PC-3 (cell line): ENCODE data around the gene KRT79. TPM values are rescaled to one million over a fixed set of nuclear protein-coding genes. Genes with fewer than 3 reads are reported as not detected.

Experiments
- ATAC-seq: fragments of 200-7000 bp; cut with Tn5 transposase; 2 replicates; pipeline ENCODE4 v1.9.1; 2020; ENCODE audit warnings: mild to moderate bottlenecking, moderate library complexity
- BruUV-seq: library from RNA; stranded (reverse); fragments of 400-500 nt; replicated peaks from 2 replicates; lab custom pipeline; 2021; lab: Mats Ljungman, UMichigan
- CTCF ChIA-PET: fragments of 300-600 bp; sonication (Branson Sonifier 250); formaldehyde crosslinking; loops from one replicate; lab custom pipeline; 2022; ENCODE audit warnings: antibody characterized with exemption; lab: Charles Lee
- POLR2A ChIA-PET: fragments of 300-600 bp; sonication (Branson Sonifier 250); formaldehyde crosslinking; loops from one replicate; lab custom pipeline; 2022; ENCODE audit warnings: antibody characterized with exemption; ENCODE audit not compliant: unreplicated experiment; lab: Charles Lee
- DNase-seq: peaks from one replicate; pipeline ENCODE4 v3.0.0-alpha.2; 2015
- H2AFZ ChIP-seq: fragments of 300-600 bp; sonication (generic); 2 replicates; pipeline ENCODE4 v1.6.0; 2016; ENCODE audit warnings: antibody characterized with exemption, low read length
- H3F3A ChIP-seq: fragments of 300-600 bp; sonication (generic); one replicate; pipeline ENCODE4 v1.6.0; 2017; ENCODE audit warnings: antibody characterized with exemption, low read length, control low read depth, mild to moderate bottlenecking; ENCODE audit not compliant: unreplicated experiment
- H3K27ac ChIP-seq: fragments of 300-600 bp; sonication (generic); 2 replicates; pipeline ENCODE4 v1.5.1; 2016; ENCODE audit warnings: mild to moderate bottlenecking, low read length
- H3K27me3 ChIP-seq: fragments of 300-600 bp; sonication (generic); 2 replicates; pipeline ENCODE4 v1.6.1; 2016; ENCODE audit warnings: low read length, mixed read lengths
- H3K36me3 ChIP-seq: fragments of 300-600 bp; sonication (generic); 2 replicates; pipeline ENCODE4 v1.6.1; 2016; ENCODE audit warnings: low read depth, mixed run types, low read length, mixed read lengths
- H3K4me1 ChIP-seq: fragments of 300-600 bp; sonication (generic); 2 replicates; pipeline ENCODE4 v1.5.1; 2016; ENCODE audit warnings: low read length; ENCODE audit not compliant: insufficient read depth
- H3K4me2 ChIP-seq: fragments of 300-600 bp; sonication (generic); 2 replicates; pipeline ENCODE4 v1.6.0; 2016; ENCODE audit warnings: low read length
- H3K4me3 ChIP-seq: fragments of 300-600 bp; sonication (generic); 2 replicates; pipeline ENCODE4 v1.5.1; 2016; ENCODE audit warnings: mild to moderate bottlenecking, low read length, mixed read lengths
- H3K79me2 ChIP-seq: fragments of 300-600 bp; sonication (generic); 2 replicates; pipeline ENCODE4 v1.6.1; 2017; ENCODE audit warnings: low read length, mixed read lengths
- H3K9ac ChIP-seq: fragments of 300-600 bp; sonication (generic); 2 replicates; pipeline ENCODE4 v1.6.0; 2016; ENCODE audit warnings: mild to moderate bottlenecking, low read length
- H3K9me2 ChIP-seq: fragments of 300-600 bp; sonication (generic); replicated peaks from 2 replicates; pipeline ENCODE4 v1.6.1; 2016; ENCODE audit warnings: mixed run types, low read length, mixed read lengths
- H3K9me3 ChIP-seq: fragments of 300-600 bp; sonication (generic); 2 replicates; pipeline ENCODE4 v1.6.1; 2016; ENCODE audit warnings: low read length, mixed read lengths
- H4K20me1 ChIP-seq: fragments of 300-600 bp; sonication (generic); 2 replicates; pipeline ENCODE4 v1.6.1; 2016; ENCODE audit warnings: low read length, mixed read lengths
- EZH2 ChIP-seq: fragments of 300-600 bp; sonication (generic); IDR thresholded peaks from one replicate; pipeline ENCODE4 v1.6.1; 2017; ENCODE audit warnings: antibody characterized with exemption, mild to moderate bottlenecking, low read length; ENCODE audit not compliant: unreplicated experiment
- EZH2phosphoT487 ChIP-seq: fragments of 300-600 bp; sonication (generic); IDR thresholded peaks from 2 replicates; pipeline ENCODE4 v1.6.1; 2018; ENCODE audit warnings: mild to moderate bottlenecking, antibody characterized with exemption, low read length, borderline replicate concordance
- intact Hi-C: fragments of 100-400 bp; cut with micrococcal nuclease; formaldehyde crosslinking; loops from 2 replicates; pipeline ENCODE4 v1.9.0; 2023
- total RNA-seq: library from RNA; depleted of rRNA; stranded (reverse); fragments of >200 nt; gene quantifications from 2 replicates; pipeline ENCODE4 v1.2.3, GENCODE V29; 2014
- TF ChIP-seq, protein P1 (sequence below): fragments of 300-600 bp; sonication (generic); conservative IDR thresholded peaks from 2 replicates; pipeline ENCODE4 v1.5.1; 2017; ENCODE audit warnings: antibody characterized with exemption, low read depth, mild to moderate bottlenecking, low read length

KRT79 gene
- total RNA-seq, 1 experiment from 2014 or later = not detected

DNA sequence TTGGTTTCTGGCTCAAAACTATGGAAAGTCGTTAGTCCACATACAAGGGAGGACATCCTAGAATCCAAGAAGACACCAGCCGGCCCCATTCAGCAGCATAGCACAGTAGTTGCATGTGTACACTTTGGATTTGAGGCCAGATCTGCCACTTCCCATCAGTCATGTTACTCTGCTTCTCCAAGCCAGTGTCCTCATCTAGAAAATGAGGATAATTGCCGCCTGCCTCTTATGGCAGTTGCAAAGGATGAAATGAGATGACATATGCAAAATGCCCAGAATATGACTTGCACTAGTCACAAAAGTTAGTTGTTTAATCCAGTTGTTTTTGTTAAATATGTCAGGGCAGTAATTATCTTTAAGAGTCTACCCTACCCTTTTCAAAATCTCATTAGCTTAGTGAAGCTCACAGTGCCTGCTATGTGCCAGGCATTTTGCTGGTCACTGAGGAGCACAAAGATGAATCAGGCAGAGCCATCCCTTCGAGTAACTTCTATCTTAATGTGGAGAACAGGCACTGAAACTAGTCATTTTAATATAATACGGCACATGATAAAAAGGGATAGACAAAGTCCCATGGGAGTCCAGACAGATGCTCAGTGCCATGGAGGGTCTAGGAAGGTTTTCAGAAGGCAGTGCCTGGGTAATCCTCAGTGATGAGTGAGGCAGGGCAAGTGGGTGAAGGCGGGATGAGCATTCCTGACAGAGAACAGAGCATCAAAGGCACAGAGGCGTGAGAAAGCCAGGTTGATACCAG lies 50.4 kb downstream of the KRT79 start:
- Histone ChIP-seq H4K20me1 (no peaks in the 10 kb centered on the region), H3K4me2 (no peak overlapping the region), H3K9me3 (no peaks in the 10 kb centered on the region), H3K36me3 (no peaks in the 10 kb centered on the region), H3K4me3 (no peak overlapping the region), H3K9ac (no peak overlapping the region), H3K4me1 (no peaks in the 10 kb centered on the region), H3F3A (no peaks in the 10 kb centered on the region), H3K27me3 (peaks cover 16% of the 10 kb centered on the region; the same call in 1 of the 2 replicates), H3K9me2 (no peaks in the 10 kb centered on the region), H3K79me2 (no peaks in the 10 kb centered on the region), H3K27ac (no peak overlapping the region), H2AFZ (no peak overlapping the region)
- no peak for DNase-seq
- TF ChIP-seq, protein P1, sequence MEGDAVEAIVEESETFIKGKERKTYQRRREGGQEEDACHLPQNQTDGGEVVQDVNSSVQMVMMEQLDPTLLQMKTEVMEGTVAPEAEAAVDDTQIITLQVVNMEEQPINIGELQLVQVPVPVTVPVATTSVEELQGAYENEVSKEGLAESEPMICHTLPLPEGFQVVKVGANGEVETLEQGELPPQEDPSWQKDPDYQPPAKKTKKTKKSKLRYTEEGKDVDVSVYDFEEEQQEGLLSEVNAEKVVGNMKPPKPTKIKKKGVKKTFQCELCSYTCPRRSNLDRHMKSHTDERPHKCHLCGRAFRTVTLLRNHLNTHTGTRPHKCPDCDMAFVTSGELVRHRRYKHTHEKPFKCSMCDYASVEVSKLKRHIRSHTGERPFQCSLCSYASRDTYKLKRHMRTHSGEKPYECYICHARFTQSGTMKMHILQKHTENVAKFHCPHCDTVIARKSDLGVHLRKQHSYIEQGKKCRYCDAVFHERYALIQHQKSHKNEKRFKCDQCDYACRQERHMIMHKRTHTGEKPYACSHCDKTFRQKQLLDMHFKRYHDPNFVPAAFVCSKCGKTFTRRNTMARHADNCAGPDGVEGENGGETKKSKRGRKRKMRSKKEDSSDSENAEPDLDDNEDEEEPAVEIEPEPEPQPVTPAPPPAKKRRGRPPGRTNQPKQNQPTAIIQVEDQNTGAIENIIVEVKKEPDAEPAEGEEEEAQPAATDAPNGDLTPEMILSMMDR = no peak
- TF ChIP-seq EZH2phosphoT487 (no peak), EZH2 (no peak)
- BruUV-seq = no TSS peak
- no peak for ATAC-seq
- intact Hi-C loops = no loop called here
- POLR2A ChIA-PET = no interaction called here
- CTCF ChIA-PET = no interaction called here

DNA sequence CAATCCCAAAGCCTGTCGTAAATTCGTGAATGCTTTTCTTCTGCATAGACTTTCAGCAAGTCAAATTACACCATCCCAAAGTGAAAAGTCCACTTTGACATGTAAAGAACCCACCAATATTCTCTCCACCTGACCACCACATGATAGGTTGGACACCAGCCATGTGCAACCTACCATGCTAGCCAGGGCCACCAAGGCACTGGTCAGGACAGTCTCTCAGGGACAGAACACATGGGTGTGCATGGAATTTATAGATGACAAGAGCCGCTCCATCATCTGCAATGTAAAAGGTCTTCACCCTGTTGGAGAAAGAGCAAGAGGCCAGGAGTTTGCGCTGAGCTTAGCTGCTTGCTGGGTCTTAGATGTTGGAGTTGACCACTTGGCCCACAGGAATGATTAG lies 51.6 kb downstream of the KRT79 start:
- no peaks in the 10 kb centered on the region for H3F3A ChIP-seq
- H3K9me2 ChIP-seq = no peaks in the 10 kb centered on the region
- no peaks in the 10 kb centered on the region for H3K9me3 ChIP-seq
- no TSS peak for BruUV-seq
- no peak overlapping the region for H3K4me3 ChIP-seq
- H3K9ac ChIP-seq = no peak overlapping the region
- POLR2A ChIA-PET = no interaction called here
- intact Hi-C loops = no loop called here
- H3K36me3 ChIP-seq = no peaks in the 10 kb centered on the region
- peaks cover 16% of the 10 kb centered on the region; the same call in 1 of the 2 replicates for H3K27me3 ChIP-seq
- TF ChIP-seq, protein P1 = no peak
- TF ChIP-seq EZH2 (no peak), EZH2phosphoT487 (no peak)
- CTCF ChIA-PET = no interaction called here
- no peak overlapping the region for H3K27ac ChIP-seq
- no peak for DNase-seq
- no peak overlapping the region for H3K4me2 ChIP-seq
- ATAC-seq = no peak
- H2AFZ ChIP-seq = no peak overlapping the region
- no peaks in the 10 kb centered on the region for H3K4me1 ChIP-seq
- H3K79me2 ChIP-seq = no peaks in the 10 kb centered on the region
- H4K20me1 ChIP-seq = no peaks in the 10 kb centered on the region

DNA sequence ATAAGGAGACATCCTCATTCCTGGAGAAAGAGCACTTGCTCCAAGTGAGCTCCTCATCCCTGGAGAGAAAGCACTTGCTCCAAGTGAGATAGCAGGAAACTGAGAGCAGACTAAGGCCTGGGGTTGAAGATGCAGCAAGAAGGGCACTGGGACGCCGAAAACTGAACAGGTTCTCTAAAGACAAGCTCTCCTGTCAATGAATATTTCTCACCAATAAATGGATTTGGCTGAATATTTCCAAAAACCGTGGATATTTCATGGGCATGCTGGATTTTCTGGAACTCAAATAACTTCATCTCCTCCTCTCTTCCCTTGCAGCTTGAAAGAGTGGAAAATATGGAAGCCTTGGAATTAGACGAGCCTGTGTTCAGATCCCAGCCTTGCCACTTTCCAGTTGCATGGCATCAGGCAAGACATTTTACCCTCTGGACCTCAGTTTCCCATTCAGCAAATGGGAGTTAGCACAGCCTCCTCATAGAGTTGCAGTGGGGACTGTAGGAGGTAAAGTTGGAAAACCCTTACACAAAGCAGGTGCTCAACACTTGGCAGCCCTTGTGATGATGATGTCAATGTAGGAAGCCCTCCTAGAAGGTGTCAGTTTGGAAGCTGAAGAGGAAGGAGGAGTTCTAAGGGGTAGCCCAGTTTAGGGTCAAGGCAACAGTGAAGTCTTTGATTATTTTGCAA lies 52.6 kb downstream of the KRT79 start:
- ATAC-seq = no peak
- Histone ChIP-seq H3K4me3 (no peak overlapping the region), H2AFZ (no peak overlapping the region), H3K27me3 (peaks cover 16% of the 10 kb centered on the region; the same call in 1 of the 2 replicates), H3K36me3 (no peaks in the 10 kb centered on the region), H3K9me3 (no peaks in the 10 kb centered on the region), H3K4me1 (no peaks in the 10 kb centered on the region), H3F3A (no peaks in the 10 kb centered on the region), H3K9ac (no peak overlapping the region), H3K4me2 (no peak overlapping the region), H4K20me1 (no peaks in the 10 kb centered on the region), H3K9me2 (no peaks in the 10 kb centered on the region), H3K79me2 (no peaks in the 10 kb centered on the region), H3K27ac (no peak overlapping the region)
- TF ChIP-seq, protein P1 = no peak
- TF ChIP-seq EZH2phosphoT487 = no peak
- TF ChIP-seq EZH2 = no peak
- no peak for DNase-seq
- BruUV-seq = no TSS peak
- CTCF ChIA-PET = interaction anchor here (0.6 kb wide), 1 partner anchor 1403 kb away, joined by 3 read pairs; no protein-coding TSS in a partner anchor
- intact Hi-C loops = no loop called here
- POLR2A ChIA-PET = no interaction called here
